ENCODE results near the gene MRM3. TPM values are rescaled to one million over a fixed set of nuclear protein-coding genes. Genes with fewer than 3 reads are reported as not detected.
"Not testable (repeated sequence)": the region's sequence is repeated elsewhere in the genome, so short reads cannot be mapped to it uniquely, and the experiment has no call there.

Gene MRM3
- polyA plus RNA-seq, 1 experiment: 10.1 TPM

DNA sequence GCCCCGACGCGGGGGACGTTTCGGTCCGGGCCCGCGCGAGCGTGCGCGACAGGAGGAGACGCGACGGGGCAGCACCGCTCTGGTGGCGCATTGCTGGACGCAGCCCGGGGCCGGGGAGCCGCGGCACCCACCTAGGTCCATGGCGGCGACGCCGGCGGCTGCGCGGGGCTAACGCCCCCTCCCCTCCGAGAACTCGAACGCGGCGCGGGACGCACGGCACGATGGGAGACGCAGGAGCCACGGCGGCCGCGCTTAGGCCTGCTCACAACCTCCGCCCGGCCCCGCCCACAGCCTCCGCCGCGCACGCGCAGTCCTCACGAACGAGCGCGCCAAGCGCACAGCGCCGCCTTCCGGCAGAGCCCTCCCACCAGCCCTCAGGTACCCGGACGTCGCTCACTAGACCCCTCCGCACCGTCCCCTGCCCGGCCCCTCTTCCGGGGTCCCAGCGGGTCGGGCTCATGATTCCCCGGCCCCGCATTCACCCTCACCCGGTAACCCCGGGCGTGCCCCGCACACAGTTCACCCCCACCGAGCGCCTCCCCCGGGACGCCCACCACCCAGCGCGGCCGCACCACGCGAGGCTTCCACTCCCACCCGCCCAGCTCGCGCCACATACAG, 30.0 kb upstream of the MRM3 start, which contains the start of gene GEMIN4:
Gene GEMIN4, minus strand, starts transcription at position 263 of the 618 bp plus-strand sequence. Its CDS starts 122 bp downstream, at position 141.
- H3K27me3 ChIP-seq (ENCODE audit: control insufficient read depth, insufficient read depth, low read length): no peaks in the 10 kb centered on the region
- CTCF ChIA-PET: interaction anchor here (0.6 to 4.0 kb wide), 15 partner anchors 8 to 366 kb away, joined by 3 to 21 read pairs (median 4); partner anchors contain the start of genes GLOD4, MRM3 and NXN
- POLR2A ChIA-PET: interaction anchor here (0.7 kb wide), 1 partner anchor 249 kb away, joined by 3 read pairs; no protein-coding TSS in a partner anchor
- H3K4me3 ChIP-seq (ENCODE audit: low read depth, low read length): peak within 1 kb of the TSS; percentile 69
- peaks cover 6% of the 10 kb centered on the region for H3K36me3 ChIP-seq (ENCODE audit: control insufficient read depth, insufficient read depth, low read length)
- peak; percentile 87 for TF ChIP-seq CTCF (IDR thresholded peaks at IDR 0.05; ENCODE audit: insufficient read depth, low read depth, low read length)
- peak; percentile 25 for DNase-seq (ENCODE audit: low read depth)

DNA sequence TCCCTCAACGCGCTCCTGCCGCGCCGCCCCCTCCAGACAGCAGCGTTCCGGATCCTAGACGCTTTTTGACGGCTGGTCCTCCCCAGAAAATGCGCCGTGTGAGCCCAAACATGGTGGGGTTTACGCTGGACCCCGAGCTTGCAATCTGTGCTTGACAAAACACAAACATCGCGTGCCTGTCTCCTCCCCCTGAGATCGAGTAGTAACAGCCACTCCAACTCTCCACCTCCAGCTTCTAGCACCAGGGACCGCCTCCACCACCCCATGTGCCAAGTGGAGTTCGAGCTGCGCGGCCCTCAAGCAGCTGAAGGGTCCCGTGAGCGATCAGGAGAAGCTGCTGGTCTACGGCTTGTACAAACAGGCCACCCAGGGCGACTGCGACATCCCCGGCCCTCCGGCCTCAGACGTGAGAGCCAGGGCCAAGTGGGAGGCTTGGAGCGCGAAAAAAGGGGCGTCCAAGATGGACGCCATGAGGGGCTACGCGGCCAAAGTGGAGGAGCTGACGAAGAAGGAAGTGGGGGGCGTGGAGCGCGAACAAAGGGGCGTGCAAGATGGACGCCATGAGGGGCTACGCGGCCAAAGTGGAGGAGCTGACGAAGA, 29.4 kb upstream of the MRM3 start:
- no peak for DNase-seq (ENCODE audit: low read depth)
- H3K36me3 ChIP-seq (ENCODE audit: control insufficient read depth, insufficient read depth, low read length): peaks cover 1% of the 10 kb centered on the region; the same call in 1 of the 2 replicates
- H3K4me3 ChIP-seq (ENCODE audit: low read depth, low read length): peak overlapping the region; percentile 69
- ChIA-PET CTCF (interaction anchor here (0.6 to 4.0 kb wide), 16 partner anchors 9 to 367 kb away, joined by 3 to 21 read pairs (median 4); partner anchors contain the start of genes GLOD4, MRM3 and NXN), POLR2A (interaction anchor here (0.7 kb wide), 1 partner anchor 249 kb away, joined by 3 read pairs; no protein-coding TSS in a partner anchor)
- no peaks in the 10 kb centered on the region for H3K27me3 ChIP-seq (ENCODE audit: control insufficient read depth, insufficient read depth, low read length)
- no peak for TF ChIP-seq CTCF (IDR thresholded peaks at IDR 0.05; ENCODE audit: insufficient read depth, low read depth, low read length)

GRCh38 chr17:753418-753817, 28.7 kb upstream of the MRM3 start:
- CTCF ChIA-PET: interaction anchor here (0.8 to 2.4 kb wide), 5 partner anchors 11 to 249 kb away, joined by 3 to 13 read pairs (median 4); partner anchors contain the start of genes GLOD4 and MRM3

GRCh38 chr17:755319-755961, 26.7 kb upstream of the MRM3 start:
- CTCF ChIA-PET: interaction anchor here (2.2 kb wide), 1 partner anchor 225 kb away, joined by 6 read pairs; the partner anchor contains the start of gene NXN

More at GRCh38 chr17:753418-753817, 28.7 kb upstream of the MRM3 start:
- Histone ChIP-seq H3K36me3 (ENCODE audit: control insufficient read depth, insufficient read depth, low read length) (no peaks in the 10 kb centered on the region), H3K4me3 (ENCODE audit: low read depth, low read length) (no peak overlapping the region), H3K27me3 (ENCODE audit: control insufficient read depth, insufficient read depth, low read length) (no peaks in the 10 kb centered on the region)
- DNase-seq (ENCODE audit: low read depth): no peak
- no peak for TF ChIP-seq CTCF (IDR thresholded peaks at IDR 0.05; ENCODE audit: insufficient read depth, low read depth, low read length)
- POLR2A ChIA-PET: no interaction called here

GRCh38 chr17:756010-756567, 26.1 kb upstream of the MRM3 start:
- POLR2A ChIA-PET; DNase-seq (ENCODE audit: low read depth); H3K4me3 ChIP-seq (ENCODE audit: low read depth, low read length); H3K27me3 ChIP-seq (ENCODE audit: control insufficient read depth, insufficient read depth, low read length); H3K36me3 ChIP-seq (ENCODE audit: control insufficient read depth, insufficient read depth, low read length): not testable (repeated sequence)
- CTCF ChIA-PET: interaction anchor here (2.2 kb wide), 1 partner anchor 224 kb away, joined by 6 read pairs; the partner anchor contains the start of gene NXN

More at GRCh38 chr17:755319-755961, 26.7 kb upstream of the MRM3 start:
- H3K4me3 ChIP-seq (ENCODE audit: low read depth, low read length); H3K36me3 ChIP-seq (ENCODE audit: control insufficient read depth, insufficient read depth, low read length); H3K27me3 ChIP-seq (ENCODE audit: control insufficient read depth, insufficient read depth, low read length); DNase-seq (ENCODE audit: low read depth); POLR2A ChIA-PET: not testable (repeated sequence)

Data from BJ (cell line).